H7 (cell line): ENCODE results near the gene PSME2. TPM values are rescaled to one million over a fixed set of nuclear protein-coding genes. Genes with fewer than 3 reads are reported as not detected.

Source experiments
- DNase-seq: peaks from one replicate; pipeline ENCODE4 v3.0.0; 2012
- H3K27me3 ChIP-seq: 2 replicates; pipeline ENCODE4 v1.6.0; 2011; ENCODE audit warnings: mild to moderate bottlenecking, low read length; ENCODE audit not compliant: control insufficient read depth, insufficient read depth
- H3K36me3 ChIP-seq: replicated peaks from 2 replicates; pipeline ENCODE4 v1.5.1; 2011; ENCODE audit warnings: low read length; ENCODE audit not compliant: control insufficient read depth, insufficient read depth
- H3K4me3 ChIP-seq: 2 replicates; pipeline ENCODE4 v1.5.1; 2011; ENCODE audit warnings: low read depth, mild to moderate bottlenecking, control low read depth, low read length, moderate library complexity; ENCODE audit not compliant: insufficient read depth
- total RNA-seq: library from RNA; depleted of rRNA; stranded (reverse); fragments of >200 nt; shearing (Covaris generic); gene quantifications from 2 replicates; pipeline ENCODE4 v1.2.3, GENCODE V29; 2014

PSME2 gene
- total RNA-seq, 1 experiment from 2014 or later: 134 TPM

DNA sequence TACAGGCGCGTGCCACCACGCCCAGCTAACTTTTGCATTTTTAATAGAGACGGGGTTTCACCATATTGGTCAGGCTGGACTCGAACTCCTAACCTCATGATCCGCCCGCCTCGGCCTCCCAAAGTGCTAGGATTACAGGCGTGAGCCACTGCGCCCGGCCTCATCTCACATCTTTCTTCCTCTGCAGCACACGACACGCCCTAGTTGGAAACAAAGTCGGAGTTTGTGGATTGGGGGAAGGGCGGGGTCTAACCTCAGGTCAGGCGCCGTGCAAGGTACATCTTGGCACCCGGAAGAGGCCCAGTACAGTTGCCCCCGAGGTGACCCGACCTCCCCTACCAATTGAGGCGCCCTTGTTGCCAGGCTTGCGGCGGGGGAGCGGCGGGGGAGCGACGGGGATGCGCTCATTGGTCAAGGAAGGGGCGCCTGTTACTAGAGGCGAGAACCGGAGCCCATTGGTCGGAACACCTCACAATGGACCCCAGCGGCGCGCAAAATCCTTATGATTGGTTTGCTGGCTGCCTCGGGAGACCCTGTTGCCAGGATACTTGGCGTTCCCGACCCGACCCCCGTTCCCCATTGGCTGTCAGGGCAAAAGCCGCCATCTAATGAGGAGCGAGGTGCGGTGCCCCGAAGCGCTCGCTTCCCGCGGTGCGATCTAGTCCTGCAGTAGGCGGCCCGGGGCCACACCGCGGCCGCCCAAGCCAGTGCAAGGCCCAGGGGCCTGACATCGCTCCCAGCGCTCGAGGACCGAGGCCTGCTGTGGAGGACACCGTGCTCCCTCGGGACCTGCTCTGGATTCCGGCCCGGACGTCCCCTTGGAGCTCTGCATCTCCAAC, 25.2 kb upstream of the PSME2 start, which contains the start of gene REC8:
Gene REC8 (plus strand): TSS at position 659 of the 839 bp plus-strand sequence. CDS start 473 bp downstream, outside the sequence.
- Histone ChIP-seq H3K4me3 (peak within 1 kb of the TSS; percentile 69), H3K36me3 (peaks cover 5% of the 10 kb centered on the region), H3K27me3 (no peaks in the 10 kb centered on the region)
- DNase-seq: peak; percentile 100

DNA sequence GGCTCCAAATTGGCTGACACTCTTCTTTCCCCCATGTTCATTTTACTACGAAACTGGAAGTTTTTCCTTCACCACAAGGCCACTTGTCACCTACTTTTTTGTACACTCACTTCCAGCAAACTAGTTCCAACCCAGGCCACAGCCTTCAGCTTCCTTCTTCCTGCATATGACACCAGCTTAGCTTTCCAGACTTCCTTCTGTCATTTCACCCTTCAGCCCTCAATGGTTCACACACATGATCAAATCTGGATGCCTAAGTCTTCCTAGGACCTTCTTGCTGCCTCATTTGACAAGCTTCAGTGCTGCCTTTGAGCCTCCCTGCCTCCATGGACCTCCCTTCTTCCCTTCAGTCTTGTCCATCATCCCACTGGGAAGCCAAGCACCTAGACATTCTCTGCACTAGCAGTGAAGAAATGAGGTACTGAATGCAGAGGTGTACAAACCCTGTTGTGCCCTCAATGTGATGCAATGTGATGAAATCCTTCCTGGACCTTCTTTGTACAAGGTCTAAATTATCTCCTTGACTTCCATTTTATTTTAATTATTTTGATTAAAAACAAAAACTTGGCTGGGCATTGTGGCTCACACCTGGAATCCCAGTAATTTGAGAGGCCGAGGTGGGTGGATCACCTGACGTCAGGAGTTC, 21.2 kb upstream of the PSME2 start:
- H3K36me3 ChIP-seq: peaks cover 10% of the 10 kb centered on the region
- no peak overlapping the region for H3K4me3 ChIP-seq
- H3K27me3 ChIP-seq: no peaks in the 10 kb centered on the region
- DNase-seq: no peak

DNA sequence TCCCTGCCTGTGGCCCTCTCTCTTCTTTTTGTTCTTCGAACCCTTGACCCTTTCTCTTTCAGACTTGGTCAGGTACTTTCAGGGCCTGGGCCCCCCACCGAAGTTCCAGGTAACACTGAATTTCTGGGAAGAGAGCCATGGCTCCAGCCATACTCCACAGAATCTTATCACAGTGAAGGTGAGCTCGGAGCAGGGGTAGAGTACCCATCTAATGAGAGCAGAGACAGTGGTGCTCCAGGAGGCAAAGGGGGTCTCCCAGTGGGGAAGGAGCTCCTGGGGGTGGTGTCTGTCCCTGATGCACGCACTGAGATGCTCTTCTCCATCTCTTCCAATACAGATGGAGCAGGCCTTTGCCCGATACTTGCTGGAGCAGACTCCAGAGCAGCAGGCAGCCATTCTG, 19.4 kb upstream of the PSME2 start:
- Histone ChIP-seq H3K4me3 (no peak overlapping the region), H3K36me3 (peaks cover 10% of the 10 kb centered on the region), H3K27me3 (no peaks in the 10 kb centered on the region)
- DNase-seq: no peak

DNA sequence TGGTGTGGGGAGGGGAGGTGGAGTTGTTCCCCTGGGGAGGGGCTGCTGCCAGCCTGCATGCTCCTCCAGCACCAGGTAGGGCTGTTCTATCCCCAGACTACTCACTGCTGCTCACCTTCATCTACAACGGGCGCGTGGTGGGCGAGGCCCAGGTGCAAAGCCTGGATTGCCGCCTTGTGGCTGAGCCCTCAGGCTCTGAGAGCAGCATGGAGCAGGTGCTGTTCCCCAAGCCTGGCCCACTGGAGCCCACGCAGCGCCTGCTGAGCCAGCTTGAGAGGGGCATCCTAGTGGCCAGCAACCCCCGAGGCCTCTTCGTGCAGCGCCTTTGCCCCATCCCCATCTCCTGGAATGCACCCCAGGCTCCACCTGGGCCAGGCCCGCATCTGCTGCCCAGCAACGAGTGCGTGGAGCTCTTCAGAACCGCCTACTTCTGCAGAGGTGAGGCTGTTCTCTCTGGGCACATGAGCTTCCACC, 18.1 kb upstream of the PSME2 start:
- Histone ChIP-seq H3K4me3 (no peak overlapping the region), H3K36me3 (peaks cover 13% of the 10 kb centered on the region), H3K27me3 (no peaks in the 10 kb centered on the region)
- DNase-seq: no peak

DNA sequence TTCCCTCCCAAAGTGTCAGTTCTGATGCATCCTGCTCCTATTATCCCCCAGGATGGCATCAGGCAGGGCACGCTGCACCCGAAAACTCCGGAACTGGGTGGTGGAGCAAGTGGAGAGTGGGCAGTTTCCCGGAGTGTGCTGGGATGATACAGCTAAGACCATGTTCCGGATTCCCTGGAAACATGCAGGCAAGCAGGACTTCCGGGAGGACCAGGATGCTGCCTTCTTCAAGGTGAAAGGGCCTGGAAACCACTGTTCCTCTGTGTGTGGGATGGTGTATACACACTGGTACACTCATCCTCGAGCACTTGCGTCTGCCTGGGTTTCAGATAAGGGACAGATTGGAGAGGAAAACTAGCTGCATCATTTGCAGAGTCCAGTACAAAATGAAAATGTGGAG, 15.7 kb upstream of the PSME2 start:
- DNase-seq: no peak
- Histone ChIP-seq H3K4me3 (no peak overlapping the region), H3K36me3 (peaks cover 28% of the 10 kb centered on the region), H3K27me3 (no peaks in the 10 kb centered on the region)

DNA sequence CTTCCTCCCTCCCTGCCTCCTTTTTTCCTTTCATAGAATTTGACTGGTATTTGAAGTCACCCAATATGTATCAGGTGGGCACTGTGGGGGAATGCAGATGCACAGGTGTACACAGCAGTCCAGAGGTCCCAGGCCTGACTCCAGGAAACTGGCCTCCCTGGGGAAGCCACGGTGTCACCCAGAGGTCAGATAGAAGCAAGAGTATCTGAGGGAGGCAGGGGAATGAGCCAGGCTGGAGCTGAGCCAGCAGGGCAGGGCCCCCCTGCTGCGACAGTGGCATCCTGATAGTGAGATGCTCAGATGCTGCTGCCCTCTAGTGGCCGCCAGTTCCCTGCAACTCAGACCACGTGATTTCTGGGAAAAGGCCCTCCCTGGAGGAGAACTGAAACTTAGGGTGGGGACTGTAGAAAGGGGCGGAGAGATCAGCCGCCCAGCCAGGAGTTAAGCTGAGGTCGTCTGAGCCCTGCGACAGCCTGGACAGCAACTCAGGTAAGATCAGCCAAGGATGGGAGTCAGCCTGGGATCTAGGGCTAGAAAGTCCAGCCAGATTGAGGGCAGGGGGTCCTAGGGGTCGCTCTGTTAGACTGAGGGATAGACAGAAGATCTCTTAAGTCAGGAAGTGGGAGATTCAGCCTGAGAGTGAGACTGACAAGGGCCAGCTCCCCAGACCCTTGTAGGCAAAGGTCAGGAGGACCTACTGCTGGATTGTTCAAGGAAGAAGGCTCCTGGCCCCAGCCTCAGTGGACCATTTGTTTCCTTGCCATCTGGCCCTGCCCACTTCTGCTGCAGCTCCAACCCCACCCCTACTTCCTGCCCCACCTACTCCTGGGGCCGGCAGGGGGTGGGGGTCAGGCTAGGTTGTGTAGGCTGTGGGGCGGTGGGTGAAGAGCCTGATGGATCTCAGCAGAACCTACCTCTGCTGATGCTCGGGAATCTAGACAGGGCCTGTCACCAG, 14.7 kb upstream of the PSME2 start, which contains the start of gene IRF9:
Gene IRF9 (plus strand): TSS at position 416 of the 955 bp plus-strand sequence. CDS start 880 bp downstream, outside the sequence.
- Histone ChIP-seq H3K36me3 (peaks cover 33% of the 10 kb centered on the region), H3K27me3 (no peaks in the 10 kb centered on the region), H3K4me3 (peak within 1 kb of the TSS; percentile 41)
- peak; percentile 98 for DNase-seq

DNA sequence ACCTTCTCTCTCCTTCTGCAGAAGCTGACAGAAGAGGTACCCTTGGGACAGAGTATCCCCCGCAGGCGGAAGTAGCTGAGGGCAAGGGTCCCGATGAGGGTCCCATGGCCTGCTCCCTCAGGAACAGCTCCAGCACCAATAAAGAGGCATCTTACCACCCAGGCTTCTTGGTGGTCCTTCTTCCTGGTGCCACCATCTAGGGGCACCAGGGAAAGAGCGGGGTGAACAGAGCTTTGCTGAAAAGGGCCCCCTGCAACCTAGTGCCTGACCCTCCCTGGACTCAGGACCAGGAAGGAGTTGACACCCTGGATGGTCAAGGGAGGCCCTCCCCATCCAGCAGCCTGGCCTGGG, 14.1 kb upstream of the PSME2 start:
- Histone ChIP-seq H3K27me3 (no peaks in the 10 kb centered on the region), H3K4me3 (no peak overlapping the region), H3K36me3 (peaks cover 38% of the 10 kb centered on the region)
- no peak for DNase-seq

DNA sequence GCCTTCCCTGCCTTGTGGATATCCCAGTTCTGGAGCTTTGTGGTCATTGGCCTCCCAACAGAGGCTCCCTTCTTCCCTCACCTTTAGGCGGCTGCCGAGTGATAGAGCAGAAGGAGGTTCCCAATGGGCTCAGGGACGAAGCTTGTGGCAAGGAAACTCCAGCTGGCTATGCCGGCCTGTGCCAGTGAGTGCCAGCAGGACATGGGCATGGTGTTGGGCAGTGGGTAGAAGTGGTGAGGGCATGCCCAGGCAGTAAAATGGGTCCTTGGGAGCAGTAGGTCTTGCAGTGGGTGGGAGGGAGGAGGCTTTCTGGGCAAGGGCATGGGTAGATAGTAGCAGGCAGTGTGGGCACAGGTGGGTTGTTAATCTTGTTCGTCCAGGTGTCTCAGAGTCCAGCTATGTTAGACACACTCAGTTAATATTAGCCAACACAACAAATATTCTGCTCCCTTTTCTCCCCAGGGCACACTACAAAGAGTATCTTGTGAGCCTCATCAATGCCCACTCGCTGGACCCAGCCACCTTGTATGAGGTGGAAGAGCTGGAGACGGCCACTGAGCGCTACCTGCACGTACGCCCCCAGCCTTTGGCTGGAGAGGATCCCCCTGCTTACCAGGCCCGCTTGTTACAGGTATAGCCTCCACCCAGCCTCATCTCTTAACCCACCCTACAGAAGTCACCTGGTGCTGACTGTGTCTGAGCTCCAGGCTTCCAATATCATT, 13.5 kb upstream of the PSME2 start:
- Histone ChIP-seq H3K27me3 (no peaks in the 10 kb centered on the region), H3K4me3 (no peak overlapping the region), H3K36me3 (peaks cover 40% of the 10 kb centered on the region)
- no peak for DNase-seq

DNA sequence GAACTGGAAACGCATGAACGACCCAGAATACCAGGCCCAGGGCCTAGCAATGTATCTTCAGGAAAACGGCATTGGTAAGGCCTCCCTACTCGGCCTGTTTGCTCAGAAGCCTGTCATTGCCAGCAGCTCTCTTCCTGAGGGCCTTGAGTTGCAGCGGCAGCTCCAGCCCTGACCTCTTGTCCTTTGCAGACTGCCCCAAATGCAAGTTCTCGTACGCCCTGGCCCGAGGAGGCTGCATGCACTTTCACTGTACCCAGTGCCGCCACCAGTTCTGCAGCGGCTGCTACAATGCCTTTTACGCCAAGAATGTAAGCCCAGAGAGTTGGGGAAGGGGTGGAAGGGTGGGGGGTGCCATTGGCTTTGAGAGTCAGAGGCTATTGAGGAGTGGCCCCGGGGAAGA, 10.9 kb upstream of the PSME2 start:
- peaks cover 43% of the 10 kb centered on the region for H3K36me3 ChIP-seq
- H3K4me3 ChIP-seq: no peak overlapping the region
- no peak for DNase-seq
- no peaks in the 10 kb centered on the region for H3K27me3 ChIP-seq

DNA sequence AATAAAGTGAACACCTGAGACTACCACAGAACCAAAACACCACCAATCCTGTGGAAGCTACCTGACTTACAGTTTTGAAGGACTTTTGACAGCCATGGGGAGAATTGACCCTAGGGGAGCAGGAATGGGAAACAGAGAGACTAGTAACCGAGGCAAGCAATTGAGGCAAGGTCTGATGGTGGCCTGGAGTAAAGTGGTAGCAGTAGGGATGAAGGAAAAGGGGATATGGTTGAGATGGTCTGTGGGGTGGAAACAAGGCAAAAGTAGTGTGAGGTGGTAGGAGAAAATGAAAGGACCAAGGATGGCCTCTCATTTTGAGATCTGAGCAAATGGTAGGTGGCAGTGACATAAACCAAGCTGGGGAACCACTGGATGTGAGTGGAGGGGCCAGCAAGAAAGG, 10.4 kb upstream of the PSME2 start:
- H3K4me3 ChIP-seq: no peak overlapping the region
- no peaks in the 10 kb centered on the region for H3K27me3 ChIP-seq
- H3K36me3 ChIP-seq: peaks cover 44% of the 10 kb centered on the region
- DNase-seq: no peak

DNA sequence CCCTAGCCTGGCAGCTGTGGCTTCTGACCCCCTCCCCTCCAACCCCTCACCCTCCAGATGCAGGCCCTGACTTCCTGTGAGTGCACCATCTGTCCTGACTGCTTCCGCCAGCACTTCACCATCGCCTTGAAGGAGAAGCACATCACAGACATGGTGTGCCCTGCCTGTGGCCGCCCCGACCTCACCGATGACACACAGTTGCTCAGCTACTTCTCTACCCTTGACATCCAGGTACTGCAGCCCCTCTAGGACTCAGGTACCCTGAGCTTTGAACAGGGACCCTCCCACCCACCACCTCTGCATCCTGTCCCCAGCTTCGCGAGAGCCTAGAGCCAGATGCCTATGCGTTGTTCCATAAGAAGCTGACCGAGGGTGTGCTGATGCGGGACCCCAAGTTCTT, 8.7 kb upstream of the PSME2 start:
- Histone ChIP-seq H3K27me3 (no peaks in the 10 kb centered on the region), H3K4me3 (no peak overlapping the region), H3K36me3 (peaks cover 59% of the 10 kb centered on the region)
- no peak for DNase-seq

DNA sequence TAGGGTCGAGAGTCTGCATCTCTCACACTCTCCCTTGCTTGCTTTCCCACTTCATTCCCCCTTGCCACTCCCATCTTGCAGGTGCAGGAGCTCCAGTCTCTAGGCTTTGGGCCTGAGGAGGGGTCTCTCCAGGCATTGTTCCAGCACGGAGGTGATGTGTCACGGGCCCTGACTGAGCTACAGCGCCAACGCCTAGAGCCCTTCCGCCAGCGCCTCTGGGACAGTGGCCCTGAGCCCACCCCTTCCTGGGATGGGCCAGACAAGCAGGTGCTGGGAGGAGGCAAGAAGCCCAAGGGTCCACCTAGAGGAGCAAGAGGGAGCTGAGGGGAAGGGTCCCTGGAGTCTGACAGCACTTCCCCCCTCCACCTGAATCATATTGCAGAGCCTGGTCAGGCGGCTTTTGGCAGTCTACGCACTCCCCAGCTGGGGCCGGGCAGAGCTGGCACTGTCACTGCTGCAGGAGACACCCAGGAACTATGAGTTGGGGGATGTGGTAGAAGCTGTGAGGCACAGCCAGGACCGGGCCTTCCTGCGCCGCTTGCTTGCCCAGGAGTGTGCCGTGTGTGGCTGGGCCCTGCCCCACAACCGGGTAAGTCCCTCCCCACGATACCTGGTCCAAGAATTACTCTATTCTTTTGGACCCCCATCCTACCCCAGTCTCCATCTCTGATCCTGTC, 5.1 kb upstream of the PSME2 start:
- Histone ChIP-seq H3K27me3 (no peaks in the 10 kb centered on the region), H3K36me3 (peaks cover 46% of the 10 kb centered on the region), H3K4me3 (no peak overlapping the region)
- DNase-seq: no peak

DNA sequence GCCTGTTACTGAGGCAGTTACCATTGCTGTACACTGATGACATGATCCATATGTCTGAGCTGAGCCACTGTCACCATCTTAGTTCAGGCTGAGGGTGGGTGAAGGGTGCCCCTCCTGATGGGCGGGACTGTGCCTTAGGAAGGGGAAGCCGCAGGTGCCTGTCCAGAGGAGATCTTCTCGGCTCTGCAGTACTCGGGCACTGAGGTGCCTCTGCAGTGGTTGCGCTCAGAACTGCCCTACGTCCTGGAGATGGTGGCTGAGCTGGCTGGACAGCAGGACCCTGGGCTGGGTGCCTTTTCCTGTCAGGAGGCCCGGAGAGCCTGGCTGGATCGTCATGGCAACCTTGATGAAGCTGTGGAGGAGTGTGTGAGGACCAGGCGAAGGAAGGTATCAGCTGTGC, 4.6 kb upstream of the PSME2 start:
- DNase-seq: no peak
- Histone ChIP-seq H3K4me3 (no peak overlapping the region), H3K27me3 (no peaks in the 10 kb centered on the region), H3K36me3 (peaks cover 44% of the 10 kb centered on the region)
